Caco-2 (cell line): ENCODE data around the gene SMAD5. TPM values are rescaled to one million over a fixed set of nuclear protein-coding genes. Genes with fewer than 3 reads are reported as not detected.

Experiments used
- BruUV-seq: library from RNA; stranded (reverse); fragments of 400-500 nt; replicated peaks from 2 replicates; lab custom pipeline; 2021; lab: Mats Ljungman, UMichigan
- CTCF ChIA-PET: fragments of 300-600 bp; sonication (Branson Sonifier 250); formaldehyde crosslinking; loops from one replicate; lab custom pipeline; 2022; ENCODE audit warnings: antibody characterized with exemption; lab: Charles Lee
- POLR2A ChIA-PET: fragments of 300-600 bp; sonication (Branson Sonifier 250); formaldehyde crosslinking; loops from one replicate; lab custom pipeline; 2022; ENCODE audit warnings: antibody characterized with exemption; lab: Charles Lee
- DNase-seq, 2 experiments: peaks; one replicate each; pipeline versions ENCODE4 v3.0.0 to v3.0.0-alpha.2; 2020 to 2022
- H3K27me3 ChIP-seq: replicated peaks from 2 replicates; pipeline ENCODE4 v1.6.0; 2011; ENCODE audit warnings: low read length; ENCODE audit not compliant: control insufficient read depth, insufficient read depth
- H3K36me3 ChIP-seq: 2 replicates; pipeline ENCODE4 v1.5.1; 2011; ENCODE audit warnings: low read length; ENCODE audit not compliant: control insufficient read depth, insufficient read depth
- H3K4me1 ChIP-seq: fragments of 250-450 bp; sonication (Bioruptor Pico); 2 replicates; pipeline ENCODE4 v1.5.1; 2020; ENCODE audit warnings: mild to moderate bottlenecking
- H3K4me3 ChIP-seq: 2 replicates; pipeline ENCODE4 v1.5.1; 2011; ENCODE audit warnings: low read depth, mild to moderate bottlenecking, control low read depth, low read length
- H3K9me3 ChIP-seq: fragments of 250-450 bp; sonication (Bioruptor Pico); 2 replicates; pipeline ENCODE4 v1.5.1; 2020; ENCODE audit warnings: mild to moderate bottlenecking, moderate library complexity
- H3K27ac Mint-ChIP-seq: one replicate; pipeline ENCODE4 v1.8.0; 2022; ENCODE audit warnings: mixed read lengths; ENCODE audit not compliant: unreplicated experiment
- H3K27me3 Mint-ChIP-seq: one replicate; pipeline ENCODE4 v1.8.0; 2022; ENCODE audit warnings: mixed read lengths; ENCODE audit not compliant: insufficient read depth, unreplicated experiment
- H3K36me3 Mint-ChIP-seq: one replicate; pipeline ENCODE4 v1.8.0; 2022; ENCODE audit warnings: mild to moderate bottlenecking, mixed read lengths; ENCODE audit not compliant: insufficient read depth, unreplicated experiment
- H3K4me1 Mint-ChIP-seq: one replicate; pipeline ENCODE4 v1.8.0; 2022; ENCODE audit warnings: low read depth, mixed read lengths; ENCODE audit not compliant: unreplicated experiment
- H3K4me3 Mint-ChIP-seq: one replicate; pipeline ENCODE4 v1.8.0; 2022; ENCODE audit warnings: mild to moderate bottlenecking, moderate library complexity, mixed read lengths; ENCODE audit not compliant: unreplicated experiment
- H3K9me3 Mint-ChIP-seq: one replicate; pipeline ENCODE4 v1.8.0; 2022; ENCODE audit warnings: mixed read lengths; ENCODE audit not compliant: unreplicated experiment
- CTCF ChIP-seq, 2 experiments: fragments of 200-600 bp in 1 of 2; IDR thresholded peaks; 1 replicate in 1 of 2; 2 replicates in 1 of 2; pipeline versions ENCODE4 v1.5.1 to v1.8.0; 2011 to 2022; ENCODE audit warnings: antibody characterized with exemption in 1 of 2, control low read depth in 1 of 2, inconsistent platforms in 1 of 2, low read depth in 1 of 2, low read length in 1 of 2, mild to moderate bottlenecking in 1 of 2, moderate library complexity in 1 of 2; ENCODE audit not compliant: insufficient read depth in 1 of 2, severe bottlenecking in 1 of 2, unreplicated experiment in 1 of 2
- intact Hi-C: fragments of 100-400 bp; cut with micrococcal nuclease; formaldehyde crosslinking; loops from one replicate; pipeline ENCODE4 v1.10.0; 2022; ENCODE audit not compliant: unreplicated experiment
- total RNA-seq: library from RNA; stranded (reverse); gene quantifications from 2 replicates; pipeline ENCODE4 v1.2.3, GENCODE V29; 2022

The SMAD5 gene
- total RNA-seq, 1 experiment from 2014 or later: 142 TPM

- no peak for TF ChIP-seq CTCF (IDR thresholded peaks at IDR 0.05; ENCODE audit: insufficient read depth in 1 of 2, low read depth in 1 of 2, low read length in 1 of 2, severe bottlenecking in 1 of 2, unreplicated experiment in 1 of 2)
- CTCF ChIA-PET: interaction anchor here (0.6 kb wide), 1 partner anchor 186 kb away, joined by 3 read pairs; no protein-coding TSS in a partner anchor
- no peaks in the 10 kb centered on the region for H3K36me3 ChIP-seq
- no peaks in the 10 kb centered on the region for H3K36me3 Mint-ChIP-seq
- DNase-seq: no peak
- POLR2A ChIA-PET: no interaction called here
- peaks cover 13% of the 10 kb centered on the region for H3K4me1 Mint-ChIP-seq
- no peaks in the 10 kb centered on the region for H3K27me3 Mint-ChIP-seq
- H3K9me3 ChIP-seq: no peaks in the 10 kb centered on the region
- intact Hi-C loops: no loop called here
- H3K4me3 ChIP-seq: no peak overlapping the region
- no peak overlapping the region for H3K4me3 Mint-ChIP-seq
- no peaks in the 10 kb centered on the region for H3K9me3 Mint-ChIP-seq
- H3K27me3 ChIP-seq: no peaks in the 10 kb centered on the region
- peaks cover 4% of the 10 kb centered on the region; the same call in 1 of the 2 replicates for H3K4me1 ChIP-seq
- no TSS peak for BruUV-seq
- no peak overlapping the region for H3K27ac Mint-ChIP-seq
Measured at GRCh38 chr5:136086783-136087566, 45.7 kb upstream of the SMAD5 start.

GRCh38 chr5:136087961-136088871 is 44.4 kb upstream of the SMAD5 start:
- no peak overlapping the region for H3K4me3 Mint-ChIP-seq
- no peaks in the 10 kb centered on the region for H3K36me3 Mint-ChIP-seq
- CTCF ChIA-PET: interaction anchor here (0.9 kb wide), 1 partner anchor 206 kb away, joined by 3 read pairs; no protein-coding TSS in a partner anchor
- peaks cover 19% of the 10 kb centered on the region for H3K4me1 Mint-ChIP-seq
- no TSS peak for BruUV-seq
- no peaks in the 10 kb centered on the region for H3K27me3 Mint-ChIP-seq
- no peaks in the 10 kb centered on the region for H3K9me3 Mint-ChIP-seq
- no peak overlapping the region for H3K27ac Mint-ChIP-seq
- no peak for TF ChIP-seq CTCF (IDR thresholded peaks at IDR 0.05; ENCODE audit: insufficient read depth in 1 of 2, low read depth in 1 of 2, low read length in 1 of 2, severe bottlenecking in 1 of 2, unreplicated experiment in 1 of 2)
- H3K27me3 ChIP-seq: no peaks in the 10 kb centered on the region
- intact Hi-C loops: no loop called here
- H3K9me3 ChIP-seq: no peaks in the 10 kb centered on the region
- POLR2A ChIA-PET: no interaction called here
- peaks cover 6% of the 10 kb centered on the region for H3K4me1 ChIP-seq
- no peak overlapping the region for H3K4me3 ChIP-seq
- no peak for DNase-seq
- H3K36me3 ChIP-seq: no peaks in the 10 kb centered on the region

- Mint-ChIP-seq H3K27me3 (no peaks in the 10 kb centered on the region), H3K36me3 (no peaks in the 10 kb centered on the region), H3K4me1 (peaks cover 34% of the 10 kb centered on the region), H3K9me3 (no peaks in the 10 kb centered on the region), H3K4me3 (no peak overlapping the region), H3K27ac (no peak overlapping the region)
- POLR2A ChIA-PET: no interaction called here
- no peak for TF ChIP-seq CTCF (IDR thresholded peaks at IDR 0.05; ENCODE audit: insufficient read depth in 1 of 2, low read depth in 1 of 2, low read length in 1 of 2, severe bottlenecking in 1 of 2, unreplicated experiment in 1 of 2)
- Histone ChIP-seq H3K4me3 (no peak overlapping the region), H3K9me3 (no peaks in the 10 kb centered on the region), H3K36me3 (no peaks in the 10 kb centered on the region), H3K4me1 (peaks cover 22% of the 10 kb centered on the region), H3K27me3 (no peaks in the 10 kb centered on the region)
- CTCF ChIA-PET: no interaction called here
- intact Hi-C loops: no loop called here
- BruUV-seq: no TSS peak
- DNase-seq: no peak
Measured at GRCh38 chr5:136089791-136090190, 42.9 kb upstream of the SMAD5 start.
